Measurements from ENCODE around the gene PGPEP1. TPM values are rescaled to one million over a fixed set of nuclear protein-coding genes. Genes with fewer than 3 reads are reported as not detected.
A peak's percentile ranks its signal among the peaks of the same experiment; 100 is the strongest.

PGPEP1 gene
- total and polyA plus RNA-seq, 2 donors (not counting 3 experiments of a cell fraction or from before 2014, with no cell fraction given): 9.9 to 27.2 TPM

DNA sequence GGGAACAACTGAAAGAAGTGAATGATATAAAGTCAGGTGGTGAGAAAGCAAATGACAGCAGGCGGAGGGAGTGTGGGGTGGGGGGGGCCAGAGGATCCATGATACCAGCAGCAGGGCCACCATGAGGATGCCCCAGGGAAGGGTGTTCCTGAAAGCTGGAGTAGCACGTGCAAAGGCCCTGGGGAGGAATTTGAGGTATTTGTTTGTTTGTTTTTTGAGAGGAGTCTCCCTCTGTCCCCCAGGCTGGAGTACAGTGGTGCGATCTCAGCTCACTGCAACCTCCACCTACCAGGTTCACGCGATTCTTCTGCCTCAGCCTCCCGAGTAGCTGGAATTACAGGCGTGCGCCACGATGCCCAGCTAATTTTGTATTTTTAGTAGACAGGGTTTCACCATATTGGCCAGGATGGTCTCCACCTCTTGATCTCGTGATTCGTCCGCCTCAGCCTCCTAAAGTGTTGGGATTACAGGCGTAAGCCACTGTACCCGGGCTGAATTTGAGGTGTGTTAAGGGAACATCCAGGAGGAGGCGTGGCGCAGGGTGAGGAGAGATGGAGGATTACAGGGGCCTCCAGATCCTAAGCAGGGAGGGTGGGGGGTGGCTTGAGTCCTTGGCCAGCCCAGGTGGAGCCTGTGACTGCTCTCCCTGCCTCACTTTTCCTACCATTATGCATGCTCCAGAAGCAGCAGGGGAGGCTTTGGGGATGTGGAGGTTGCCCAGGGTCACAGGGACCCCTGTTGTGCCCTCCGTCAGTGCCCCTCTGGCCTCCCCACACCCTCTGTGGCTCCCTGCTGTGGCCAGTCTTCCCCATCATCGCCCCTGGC, 46.5 kb upstream of the PGPEP1 start:
- FAIRE-seq (no peak), DNase-seq (ENCODE audit: low read depth, low spot score) (no peak)
- ChIA-PET POLR2A (interaction anchor here (2.3 to 4.2 kb wide), 2 partner anchors 13 to 28 kb away, joined by 6 to 100 read pairs; partner anchors contain the start of genes JUND and LSM4), CTCF (interaction anchor here (1.3 to 3.8 kb wide), 5 partner anchors 11 to 35 kb away, joined by 4 to 64 read pairs (median 9); partner anchors contain the start of genes JUND and LSM4)
- Histone ChIP-seq H3K27ac (ENCODE audit: insufficient read depth, low read depth, low read length) (no peak overlapping the region), H3K9me3 (replicated peaks; ENCODE audit: control insufficient read depth, insufficient read depth, low read length) (no peaks in the 10 kb centered on the region), H2AFZ (ENCODE audit: low read depth, low read length) (no peak overlapping the region), H4K20me1 (replicated peaks; ENCODE audit: control insufficient read depth, extremely low read depth, insufficient read depth, low read length) (no peaks in the 10 kb centered on the region), H3K9me1 (replicated peaks; ENCODE audit: control insufficient read depth, extremely low read depth, insufficient read depth, low read length) (no peaks in the 10 kb centered on the region), H3K36me3 (ENCODE audit: control insufficient read depth in 2 of 2, extremely low read depth in 1 of 2, insufficient read depth in 2 of 2, low read length in 2 of 2) (no peaks in the 10 kb centered on the region), H3K9ac (replicated peaks; ENCODE audit: extremely low read depth, insufficient read depth, low read length) (no peak overlapping the region), H3K27me3 (ENCODE audit: control insufficient read depth in 2 of 2, insufficient read depth in 2 of 2, low read length in 2 of 2) (no peaks in the 10 kb centered on the region), H3K79me2 (ENCODE audit: control insufficient read depth, insufficient read depth, low read length) (no peaks in the 10 kb centered on the region), H3K4me1 (ENCODE audit: control insufficient read depth, extremely low read depth, insufficient read depth, low read length) (peaks cover 16% of the 10 kb centered on the region), H3K4me3 (replicated peaks in 1 of 3; ENCODE audit: insufficient read depth in 1 of 3, low read depth in 1 of 3, low read length in 3 of 3) (no peak overlapping the region), H3K4me2 (ENCODE audit: insufficient read depth, low read length) (peak overlapping the region; percentile 13)
- BruUV-seq (replicated peaks): no TSS peak
- TF ChIP-seq EZH2 (IDR thresholded peaks at IDR 0.05; ENCODE audit: borderline replicate concordance, low read depth, low read length, severe bottlenecking) (no peak), POLR2AphosphoS5 (IDR thresholded peaks at IDR 0.05; ENCODE audit: insufficient read depth, low read depth, low read length) (no peak), MAX (IDR thresholded peaks at IDR 0.05; ENCODE audit: insufficient read depth, insufficient read length) (no peak), FOS (IDR thresholded peaks at IDR 0.05; ENCODE audit: borderline replicate concordance, insufficient read depth, low read length) (no peak), GATA2 (IDR thresholded peaks at IDR 0.05; ENCODE audit: insufficient read depth, insufficient read length, low read depth, low read length) (no peak), CTCF (IDR thresholded peaks at IDR 0.05; ENCODE audit: extremely low read depth in 1 of 2, insufficient read depth in 1 of 2, low read depth in 1 of 2, low read length in 2 of 2) (no peak), MYC (IDR thresholded peaks at IDR 0.05; ENCODE audit: low read depth, low read length) (no peak), JUN (IDR thresholded peaks at IDR 0.05; ENCODE audit: borderline replicate concordance, insufficient read depth, insufficient read length, low read depth) (no peak), POLR2A (IDR thresholded peaks at IDR 0.05; ENCODE audit: low read depth, low read length) (no peak)
- intact Hi-C loops (cut with micrococcal nuclease) (no loop called here), dilution Hi-C loops (cut with MboI; ENCODE audit: extremely low pct_ligation_motif_present, low sequenced_read_pairs) (no loop called here)
